Osteocyte (in vitro differentiated cells): ENCODE results near the gene TP53TG3. TPM values are rescaled to one million over a fixed set of nuclear protein-coding genes. Genes with fewer than 3 reads are reported as not detected.
"Not testable (repeated sequence)": the region's sequence is repeated elsewhere in the genome, so short reads cannot be mapped to it uniquely, and the experiment has no call there.

Source experiments
- DNase-seq: peaks from one replicate; pipeline ENCODE4 v3.0.0; 2021; ENCODE audit warnings: mixed read lengths; ENCODE audit not compliant: unreplicated experiment; ENCODE audit errors: extremely low spot score
- H3K27ac Mint-ChIP-seq: one replicate; pipeline ENCODE4 v1.8.0; 2021; ENCODE audit warnings: mild to moderate bottlenecking, mixed read lengths; ENCODE audit not compliant: unreplicated experiment
- H3K27me3 Mint-ChIP-seq: one replicate; pipeline ENCODE4 v1.8.0; 2021; ENCODE audit warnings: mixed read lengths; ENCODE audit not compliant: unreplicated experiment
- H3K36me3 Mint-ChIP-seq: one replicate; pipeline ENCODE4 v1.8.0; 2021; ENCODE audit warnings: mixed read lengths; ENCODE audit not compliant: unreplicated experiment
- H3K4me1 Mint-ChIP-seq: one replicate; pipeline ENCODE4 v1.8.0; 2021; ENCODE audit warnings: mixed read lengths; ENCODE audit not compliant: unreplicated experiment
- H3K4me3 Mint-ChIP-seq: one replicate; pipeline ENCODE4 v1.8.0; 2021; ENCODE audit warnings: mild to moderate bottlenecking, moderate library complexity, mixed read lengths; ENCODE audit not compliant: unreplicated experiment
- H3K9me3 Mint-ChIP-seq: one replicate; pipeline ENCODE4 v1.8.0; 2021; ENCODE audit warnings: mixed read lengths; ENCODE audit not compliant: unreplicated experiment
- long read RNA-seq: library from polyadenylated mRNA; unstranded; transcript quantifications from one replicate; pipeline ENCODE4 v2.0.0, GENCODE V29; 2021
- total RNA-seq: library from RNA; stranded (reverse); gene quantifications from 2 replicates; pipeline ENCODE4 v1.2.1, GENCODE V29; 2021

Gene TP53TG3
- not detected in 2 replicates for total RNA-seq
- long read RNA-seq, result 0 reads

- not testable (repeated sequence) for H3K9me3 Mint-ChIP-seq, H3K27ac Mint-ChIP-seq
Measured at GRCh38 chr16:32676065-32676464, at the start of gene TP53TG3. Gene TP53TG3 (minus strand): TSS chr16:32676165. CDS start chr16:32676097, 68 bp downstream.

GRCh38 chr16:32650876-32651275 lies 25.1 kb downstream of the TP53TG3 start:
- not testable (repeated sequence) for H3K27me3 Mint-ChIP-seq, H3K27ac Mint-ChIP-seq, H3K9me3 Mint-ChIP-seq, DNase-seq, H3K4me1 Mint-ChIP-seq, H3K36me3 Mint-ChIP-seq, H3K4me3 Mint-ChIP-seq

More at GRCh38 chr16:32676065-32676464, at the start of gene TP53TG3:
- not testable (repeated sequence) for H3K36me3 Mint-ChIP-seq, H3K4me1 Mint-ChIP-seq, DNase-seq, H3K4me3 Mint-ChIP-seq, H3K27me3 Mint-ChIP-seq

GRCh38 chr16:32647562-32647961 lies 28.4 kb downstream of the TP53TG3 start:
- H3K36me3 Mint-ChIP-seq, H3K4me1 Mint-ChIP-seq, DNase-seq, H3K27me3 Mint-ChIP-seq, H3K4me3 Mint-ChIP-seq, H3K27ac Mint-ChIP-seq: not testable (repeated sequence)
- peaks cover 12% of the 10 kb centered on the region for H3K9me3 Mint-ChIP-seq

GRCh38 chr16:32646780-32647179 lies 29.2 kb downstream of the TP53TG3 start:
- not testable (repeated sequence) for H3K36me3 Mint-ChIP-seq, H3K27ac Mint-ChIP-seq, H3K4me3 Mint-ChIP-seq, H3K27me3 Mint-ChIP-seq, H3K4me1 Mint-ChIP-seq, DNase-seq
- H3K9me3 Mint-ChIP-seq, result peaks cover 12% of the 10 kb centered on the region

GRCh38 chr16:32646177-32646576 lies 29.8 kb downstream of the TP53TG3 start:
- H3K36me3 Mint-ChIP-seq, H3K27ac Mint-ChIP-seq, H3K27me3 Mint-ChIP-seq, H3K4me1 Mint-ChIP-seq, H3K4me3 Mint-ChIP-seq, DNase-seq: not testable (repeated sequence)
- peaks cover 12% of the 10 kb centered on the region for H3K9me3 Mint-ChIP-seq

- peaks cover 12% of the 10 kb centered on the region for H3K9me3 Mint-ChIP-seq
- H3K4me1 Mint-ChIP-seq, H3K36me3 Mint-ChIP-seq, H3K27me3 Mint-ChIP-seq, DNase-seq, H3K27ac Mint-ChIP-seq, H3K4me3 Mint-ChIP-seq: not testable (repeated sequence)
Measured at GRCh38 chr16:32645278-32645908, 30.6 kb downstream of the TP53TG3 start.

GRCh38 chr16:32644715-32645114 lies 31.2 kb downstream of the TP53TG3 start:
- H3K4me3 Mint-ChIP-seq, result not testable (repeated sequence)
- peaks cover 12% of the 10 kb centered on the region for H3K9me3 Mint-ChIP-seq

GRCh38 chr16:32637614-32638013 lies 38.4 kb downstream of the TP53TG3 start:
- H3K27ac Mint-ChIP-seq, DNase-seq, H3K36me3 Mint-ChIP-seq, H3K9me3 Mint-ChIP-seq, H3K4me3 Mint-ChIP-seq, H3K27me3 Mint-ChIP-seq, H3K4me1 Mint-ChIP-seq: not testable (repeated sequence)

More at GRCh38 chr16:32644715-32645114, 31.2 kb downstream of the TP53TG3 start:
- not testable (repeated sequence) for DNase-seq, H3K4me1 Mint-ChIP-seq, H3K27ac Mint-ChIP-seq, H3K27me3 Mint-ChIP-seq, H3K36me3 Mint-ChIP-seq

GRCh38 chr16:32632096-32632495 lies 43.9 kb downstream of the TP53TG3 start:
- H3K9me3 Mint-ChIP-seq, result not testable (repeated sequence)

More at GRCh38 chr16:32632096-32632495, 43.9 kb downstream of the TP53TG3 start:
- not testable (repeated sequence) for H3K4me1 Mint-ChIP-seq, H3K36me3 Mint-ChIP-seq, DNase-seq, H3K27ac Mint-ChIP-seq, H3K4me3 Mint-ChIP-seq, H3K27me3 Mint-ChIP-seq
